T-helper 22 cell (primary cell): ENCODE data around the gene SYDE1.
"Not testable (repeated sequence)": the region's sequence is repeated elsewhere in the genome, so short reads cannot be mapped to it uniquely, and the experiment has no call there.

Experiments used
- DNase-seq: peaks from one replicate; pipeline ENCODE4 v3.0.0-alpha.2; 2020; ENCODE audit warnings: low read depth

Gene SYDE1, protein sequence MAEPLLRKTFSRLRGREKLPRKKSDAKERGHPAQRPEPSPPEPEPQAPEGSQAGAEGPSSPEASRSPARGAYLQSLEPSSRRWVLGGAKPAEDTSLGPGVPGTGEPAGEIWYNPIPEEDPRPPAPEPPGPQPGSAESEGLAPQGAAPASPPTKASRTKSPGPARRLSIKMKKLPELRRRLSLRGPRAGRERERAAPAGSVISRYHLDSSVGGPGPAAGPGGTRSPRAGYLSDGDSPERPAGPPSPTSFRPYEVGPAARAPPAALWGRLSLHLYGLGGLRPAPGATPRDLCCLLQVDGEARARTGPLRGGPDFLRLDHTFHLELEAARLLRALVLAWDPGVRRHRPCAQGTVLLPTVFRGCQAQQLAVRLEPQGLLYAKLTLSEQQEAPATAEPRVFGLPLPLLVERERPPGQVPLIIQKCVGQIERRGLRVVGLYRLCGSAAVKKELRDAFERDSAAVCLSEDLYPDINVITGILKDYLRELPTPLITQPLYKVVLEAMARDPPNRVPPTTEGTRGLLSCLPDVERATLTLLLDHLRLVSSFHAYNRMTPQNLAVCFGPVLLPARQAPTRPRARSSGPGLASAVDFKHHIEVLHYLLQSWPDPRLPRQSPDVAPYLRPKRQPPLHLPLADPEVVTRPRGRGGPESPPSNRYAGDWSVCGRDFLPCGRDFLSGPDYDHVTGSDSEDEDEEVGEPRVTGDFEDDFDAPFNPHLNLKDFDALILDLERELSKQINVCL

DNA sequence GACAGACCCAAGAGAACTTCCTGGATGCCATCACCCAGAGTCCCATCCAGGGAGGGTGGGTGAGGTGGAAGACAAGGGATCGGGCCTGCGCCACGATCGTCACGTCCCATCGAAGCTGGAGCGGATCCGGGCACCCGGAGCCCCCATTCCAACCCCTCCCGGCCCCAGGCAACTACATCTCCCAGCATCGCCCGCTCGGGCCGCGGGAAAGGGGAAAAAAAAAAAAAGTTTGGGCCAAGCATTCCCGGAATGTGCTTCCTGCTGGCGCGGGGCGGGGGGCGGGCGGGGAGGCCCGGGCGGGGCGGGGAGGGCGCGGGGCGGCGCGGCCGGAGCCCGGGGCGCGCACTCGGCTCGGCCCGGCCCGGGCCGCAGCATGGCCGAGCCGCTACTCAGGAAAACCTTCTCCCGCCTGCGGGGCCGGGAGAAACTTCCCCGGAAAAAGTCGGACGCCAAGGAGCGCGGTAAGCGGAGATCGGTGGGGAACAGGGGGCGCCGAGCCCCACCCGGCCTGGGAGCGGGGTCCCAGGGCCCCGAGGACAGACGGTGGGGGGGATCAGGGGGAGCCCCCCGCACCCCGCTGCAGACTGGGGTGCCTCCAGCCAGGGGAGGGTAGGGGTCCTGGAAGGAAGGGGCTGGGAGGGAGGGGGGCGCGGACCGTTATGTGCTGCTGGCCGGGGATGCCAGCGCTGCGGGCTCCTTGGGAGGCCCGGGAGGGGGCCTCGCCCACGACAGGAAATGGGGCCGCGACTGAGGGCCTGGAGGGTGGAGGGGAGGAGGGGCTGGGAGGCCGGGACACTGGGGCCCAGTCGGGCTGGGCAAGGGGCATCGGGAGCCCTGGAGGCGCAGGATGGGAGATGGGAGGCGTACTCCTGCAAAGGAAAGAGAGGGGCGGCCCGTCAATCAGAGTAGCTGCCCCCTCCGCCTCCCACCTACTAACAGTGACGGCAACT lies at the start of gene SYDE1:
Gene SYDE1, plus strand, starts transcription at position 341 of the 950 bp plus-strand sequence. Its CDS starts 33 bp downstream, at position 374.
- DNase-seq, result no peak

DNA sequence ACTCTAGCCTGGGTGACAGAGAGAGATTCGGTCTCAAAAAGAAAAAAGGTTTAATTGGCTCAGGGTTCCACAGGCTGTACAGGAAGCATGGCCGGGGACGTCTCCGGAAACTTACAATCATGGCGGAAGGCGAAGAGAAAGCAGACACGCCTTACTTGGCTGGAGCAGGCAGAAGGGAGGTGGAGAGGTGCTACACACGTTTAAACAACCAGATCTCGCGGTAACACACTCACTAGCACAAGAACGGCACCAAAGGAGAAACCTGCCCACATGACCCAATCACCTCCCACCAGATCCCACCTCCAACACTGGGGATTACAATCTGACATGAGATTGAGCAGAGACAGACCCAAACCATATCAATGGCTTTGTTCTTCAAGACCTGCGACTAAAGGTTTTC lies 45.2 kb upstream of the SYDE1 start:
- no peak for DNase-seq

DNA sequence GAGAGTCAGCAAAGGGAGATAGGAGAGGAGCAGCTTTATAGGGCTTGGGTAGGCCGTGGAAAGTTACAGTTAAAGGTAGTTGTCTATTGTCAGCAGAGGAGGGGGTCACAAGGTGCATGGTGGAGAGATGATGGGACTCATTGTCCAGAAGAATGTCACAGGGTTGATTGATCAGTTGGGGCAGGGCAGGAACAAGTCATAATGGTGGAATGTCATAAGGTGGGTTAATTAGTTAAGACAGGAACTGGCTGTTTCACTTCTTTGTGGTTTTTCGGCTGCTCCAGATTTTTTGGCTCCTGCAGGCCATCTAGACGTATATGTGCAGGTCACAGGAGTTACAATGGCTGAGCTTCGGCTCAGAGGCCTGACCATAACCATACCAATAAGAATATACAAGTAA lies 36.8 kb upstream of the SYDE1 start:
- DNase-seq, result not testable (repeated sequence)

DNA sequence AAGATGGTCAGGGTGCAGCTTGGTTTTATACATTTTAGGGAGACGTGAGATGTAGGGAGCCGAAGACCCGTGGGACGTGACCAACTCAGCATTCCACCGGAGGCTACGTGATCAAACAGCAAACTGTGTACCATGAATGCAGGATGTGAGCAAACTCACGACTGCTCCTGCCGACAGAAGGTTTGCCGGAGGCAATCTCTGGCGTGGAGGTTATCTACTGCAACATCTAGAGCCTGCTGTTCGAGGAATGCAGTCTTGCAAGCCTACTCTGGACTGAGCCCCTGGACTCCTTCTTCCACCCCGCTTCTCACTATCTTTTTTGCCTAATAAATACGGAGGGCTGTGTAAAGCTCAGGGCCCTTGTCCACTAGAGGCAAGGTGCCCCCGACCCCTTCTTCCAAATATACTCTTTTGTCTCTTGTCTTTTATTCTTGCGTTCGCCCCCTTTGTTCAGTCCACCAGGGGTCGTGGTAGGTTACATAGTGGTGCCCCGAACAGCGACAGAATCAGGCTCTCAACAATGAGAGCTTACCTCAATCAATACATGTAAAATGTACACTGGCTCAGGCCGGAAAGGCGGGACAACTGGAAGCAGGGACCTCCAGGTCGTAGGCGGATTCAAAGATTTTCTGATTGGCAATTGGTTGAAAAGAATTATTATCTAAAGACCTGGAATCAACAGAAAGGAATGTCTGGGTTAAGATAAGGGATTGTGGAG lies 34.1 kb upstream of the SYDE1 start:
- DNase-seq, result no peak

DNA sequence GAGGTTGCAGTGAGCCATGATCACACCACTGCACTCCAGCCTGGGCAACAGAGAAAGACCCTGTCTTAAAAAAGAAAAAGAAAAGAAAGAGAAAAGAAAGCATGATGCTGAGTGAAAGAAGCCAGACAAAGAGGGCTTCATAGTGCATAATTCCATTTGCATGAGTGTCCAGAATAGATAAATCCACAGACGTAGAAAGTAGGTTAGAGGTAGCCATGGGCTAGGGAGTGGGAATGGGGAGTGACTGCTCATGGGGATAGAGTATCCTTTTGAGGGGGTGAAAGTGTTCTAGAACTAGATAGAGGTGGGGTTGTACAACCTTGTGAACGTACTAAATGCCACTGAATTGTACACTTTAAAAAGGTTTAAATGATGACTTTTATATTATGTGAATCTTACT lies 32.8 kb upstream of the SYDE1 start:
- no peak for DNase-seq

DNA sequence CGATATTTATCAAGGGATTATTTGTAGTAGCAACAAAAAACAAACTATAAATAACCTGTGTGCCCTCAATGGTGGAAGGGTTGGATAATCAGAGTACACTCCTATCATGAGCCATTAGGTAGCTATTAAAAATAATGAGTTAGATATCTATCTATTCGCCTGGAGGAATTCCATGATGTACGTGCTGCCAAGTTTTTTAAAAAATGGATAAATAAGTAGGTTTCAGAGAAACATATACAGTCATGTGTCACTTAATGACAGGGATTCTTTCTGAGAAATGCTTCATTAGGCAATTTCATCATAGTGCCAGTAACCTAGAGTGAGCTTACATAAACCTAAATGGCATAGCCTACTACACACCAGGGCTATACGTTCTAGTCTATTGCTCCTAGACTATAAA lies 31.4 kb upstream of the SYDE1 start:
- no peak for DNase-seq

DNA sequence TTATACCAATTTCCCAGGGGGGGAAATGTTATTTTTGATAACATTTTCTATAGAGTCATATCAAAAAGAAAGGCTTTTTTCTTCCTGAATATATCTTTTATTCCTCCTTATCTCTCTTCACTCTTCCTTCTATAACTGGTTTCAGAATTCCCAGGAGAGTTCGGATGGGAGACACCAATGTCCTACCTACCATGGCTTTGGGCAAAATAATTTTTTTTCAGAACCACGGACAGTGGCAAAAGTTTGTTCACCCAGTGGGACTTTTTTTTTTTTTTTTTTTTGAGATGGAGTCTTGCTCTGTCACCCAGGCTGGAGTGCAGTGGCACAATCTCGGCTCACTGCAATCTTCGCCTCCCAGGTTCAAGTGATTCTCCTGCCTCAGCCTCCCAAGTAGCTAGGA lies 27.2 kb upstream of the SYDE1 start:
- not testable (repeated sequence) for DNase-seq

DNA sequence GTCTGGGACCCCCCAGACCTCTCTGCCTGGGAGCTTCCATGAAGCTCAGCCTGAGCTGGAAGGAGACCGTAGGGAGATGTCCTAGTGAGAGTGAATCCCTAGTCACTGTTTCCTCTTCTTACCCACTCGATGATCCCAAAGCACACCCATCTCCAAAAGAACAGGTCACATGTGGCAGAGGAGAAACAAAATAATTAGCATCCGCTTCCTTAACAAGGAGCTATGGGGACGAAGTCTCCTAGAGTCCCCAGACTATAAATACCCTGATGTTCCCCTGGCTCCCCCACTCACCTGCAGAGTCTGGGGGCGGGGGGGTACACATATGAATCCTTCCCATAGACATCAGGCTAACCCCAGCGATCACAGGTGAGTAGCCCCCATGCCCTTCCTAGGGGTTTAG lies 25.3 kb upstream of the SYDE1 start, which contains the start of gene OR1I1:
Gene OR1I1, plus strand, starts transcription at position 301 of the 400 bp plus-strand sequence. CDS start 4,855 bp downstream, outside the sequence.
- DNase-seq, result no peak

DNA sequence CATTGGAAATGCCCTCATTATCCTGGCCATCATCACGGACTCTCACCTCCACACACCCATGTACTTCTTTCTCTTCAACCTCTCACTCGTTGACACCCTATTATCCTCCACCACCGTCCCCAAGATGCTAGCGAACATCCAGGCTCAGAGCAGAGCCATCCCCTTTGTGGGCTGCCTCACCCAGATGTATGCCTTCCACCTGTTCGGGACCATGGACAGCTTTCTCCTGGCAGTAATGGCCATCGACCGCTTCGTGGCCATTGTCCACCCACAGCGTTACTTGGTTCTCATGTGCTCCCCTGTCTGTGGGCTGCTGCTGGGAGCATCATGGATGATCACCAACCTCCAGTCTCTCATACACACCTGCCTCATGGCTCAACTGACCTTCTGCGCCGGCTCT lies 20.0 kb upstream of the SYDE1 start:
- DNase-seq, result no peak

DNA sequence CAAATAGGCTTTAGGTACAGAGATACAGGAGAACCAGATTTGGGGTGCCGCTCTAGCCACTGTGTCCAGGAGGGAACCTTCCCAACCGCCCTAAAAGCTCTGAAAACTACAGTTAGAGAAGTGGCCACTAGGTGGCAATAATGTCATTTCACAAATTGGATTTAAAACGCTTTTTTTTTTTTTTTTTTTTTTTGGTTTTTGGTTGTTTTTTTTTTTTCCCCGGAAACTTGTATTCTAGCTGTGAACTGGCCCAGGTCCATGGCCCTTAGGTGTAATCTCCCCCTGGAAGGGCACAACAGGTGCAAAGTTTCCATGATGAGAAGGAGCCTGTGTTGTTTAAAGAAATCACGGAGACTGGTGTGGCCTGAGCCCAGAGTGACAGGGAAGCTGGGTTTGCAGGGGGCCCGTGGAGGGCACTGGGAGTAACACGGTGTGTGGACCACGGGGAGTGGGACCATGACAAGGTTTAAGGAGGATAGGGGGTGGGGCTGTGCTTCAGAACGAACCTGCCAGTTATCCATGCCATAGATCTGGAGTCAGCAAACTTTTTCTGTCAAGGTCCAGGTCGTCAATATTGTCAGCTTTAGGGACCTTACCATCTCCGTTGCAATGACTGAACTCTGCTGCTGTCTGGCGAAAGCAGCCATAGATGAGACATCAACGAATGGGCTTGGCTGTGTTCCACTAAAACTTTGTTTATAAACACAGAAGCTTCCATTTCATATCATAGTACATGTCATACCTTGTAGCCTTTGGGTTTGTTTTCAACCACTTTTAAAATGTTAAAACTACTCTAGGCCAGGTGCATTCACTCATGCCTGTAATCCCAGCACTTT lies 15.1 kb upstream of the SYDE1 start:
- DNase-seq, result no peak

DNA sequence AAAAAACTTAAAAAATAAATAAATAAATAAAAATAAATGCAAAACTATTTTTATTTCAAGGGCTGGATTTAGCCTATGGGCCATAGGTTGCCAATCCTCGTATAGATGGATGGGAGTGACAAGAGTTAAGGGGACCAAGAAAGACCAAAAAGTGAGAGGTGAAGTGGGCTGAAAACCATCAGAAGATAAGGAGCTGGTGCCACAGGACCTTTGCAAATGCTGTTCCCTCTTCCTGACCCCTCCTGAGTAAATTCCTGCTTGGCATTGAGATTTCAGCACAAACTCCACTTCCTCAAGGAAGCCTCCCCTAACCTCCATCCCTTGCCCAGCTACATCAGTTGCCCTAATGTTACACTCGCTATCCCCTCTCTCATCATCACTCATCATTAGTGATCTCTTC lies 14.2 kb upstream of the SYDE1 start:
- no peak for DNase-seq

DNA sequence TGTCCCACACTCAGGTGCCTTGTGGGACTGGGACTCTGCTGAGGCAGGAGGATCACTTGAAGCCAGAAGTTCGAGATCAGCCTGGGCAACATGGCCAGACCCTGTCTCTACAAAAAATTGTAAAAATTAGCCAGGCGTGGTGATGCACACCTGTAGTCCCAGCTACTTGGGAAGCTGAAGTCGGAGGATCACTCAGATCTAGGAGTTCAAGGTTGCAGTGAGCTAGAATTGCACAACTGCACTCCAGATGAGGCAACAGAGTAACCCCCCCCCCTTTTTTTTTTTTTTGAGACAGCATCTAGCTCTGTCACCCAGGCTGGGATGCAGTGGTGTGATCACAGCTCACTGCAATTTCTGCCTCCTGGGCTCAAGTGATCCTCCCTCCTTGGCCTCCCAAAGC lies 11.0 kb upstream of the SYDE1 start:
- no peak for DNase-seq

DNA sequence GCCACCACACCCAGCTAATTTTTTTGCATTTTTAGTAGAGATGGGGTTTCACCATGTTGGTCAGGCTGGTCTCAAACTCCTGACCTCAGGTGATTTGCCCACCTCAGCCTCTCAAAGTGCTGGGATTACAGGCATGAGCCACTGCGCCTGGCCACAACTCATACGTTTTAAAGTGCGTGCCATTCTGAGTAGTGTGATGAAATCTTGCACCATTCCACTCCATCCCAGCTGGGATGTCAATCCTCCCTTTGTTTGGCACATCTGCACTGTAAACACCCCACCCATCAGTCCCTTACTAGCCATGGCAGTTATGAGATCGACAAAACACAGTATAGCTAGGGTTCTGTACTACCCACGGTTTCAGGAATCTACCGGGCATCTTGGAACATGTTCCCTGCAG lies 9.2 kb upstream of the SYDE1 start:
- not testable (repeated sequence) for DNase-seq

DNA sequence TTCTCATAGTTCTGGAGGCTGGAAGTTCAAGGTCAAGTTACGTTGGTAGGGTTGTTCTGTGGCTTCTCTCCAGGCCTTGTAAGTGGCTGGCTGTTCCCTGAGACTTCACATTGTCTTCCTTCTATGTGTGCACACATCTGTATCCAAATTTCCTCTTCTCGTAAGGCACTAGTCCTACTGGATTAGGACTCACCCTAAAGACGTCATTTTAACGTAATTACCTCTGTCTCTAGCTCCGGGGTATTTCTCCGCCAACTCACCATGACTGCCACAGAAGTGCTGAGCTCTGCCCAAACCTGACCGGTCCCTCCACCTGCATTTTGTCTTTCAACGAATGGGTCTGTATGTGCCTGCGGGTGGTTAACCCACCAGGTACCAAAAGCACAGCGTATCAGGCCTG lies 8.7 kb upstream of the SYDE1 start:
- no peak for DNase-seq

DNA sequence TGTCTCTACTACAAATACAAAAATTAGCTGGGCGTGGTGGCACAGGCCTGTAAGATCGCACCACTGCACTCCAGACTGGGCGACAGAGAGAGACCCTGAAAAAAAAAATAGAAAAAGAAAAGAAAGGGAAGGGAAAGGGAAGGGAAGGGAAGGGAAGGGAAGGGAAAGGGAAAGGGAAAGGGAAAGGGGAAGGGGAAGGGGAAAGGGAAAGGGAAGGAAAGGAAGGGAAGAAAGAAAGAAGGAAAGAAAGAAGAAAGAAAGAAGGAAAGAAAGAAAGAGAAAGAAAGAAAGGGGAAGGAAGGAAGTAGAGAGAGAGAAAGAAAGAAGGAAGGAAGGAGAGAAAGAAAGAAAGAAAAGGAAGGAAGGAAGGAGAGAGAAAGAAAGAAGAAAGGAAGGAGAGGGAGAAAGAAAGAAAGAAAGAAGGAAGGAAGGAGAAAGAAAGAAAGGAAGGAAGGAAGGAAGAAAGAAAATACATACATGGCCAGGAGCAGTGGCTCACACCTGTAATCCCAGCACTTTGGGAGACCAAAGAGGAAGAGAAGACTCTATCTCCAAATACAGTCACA lies 8.1 kb upstream of the SYDE1 start:
- no peak for DNase-seq

DNA sequence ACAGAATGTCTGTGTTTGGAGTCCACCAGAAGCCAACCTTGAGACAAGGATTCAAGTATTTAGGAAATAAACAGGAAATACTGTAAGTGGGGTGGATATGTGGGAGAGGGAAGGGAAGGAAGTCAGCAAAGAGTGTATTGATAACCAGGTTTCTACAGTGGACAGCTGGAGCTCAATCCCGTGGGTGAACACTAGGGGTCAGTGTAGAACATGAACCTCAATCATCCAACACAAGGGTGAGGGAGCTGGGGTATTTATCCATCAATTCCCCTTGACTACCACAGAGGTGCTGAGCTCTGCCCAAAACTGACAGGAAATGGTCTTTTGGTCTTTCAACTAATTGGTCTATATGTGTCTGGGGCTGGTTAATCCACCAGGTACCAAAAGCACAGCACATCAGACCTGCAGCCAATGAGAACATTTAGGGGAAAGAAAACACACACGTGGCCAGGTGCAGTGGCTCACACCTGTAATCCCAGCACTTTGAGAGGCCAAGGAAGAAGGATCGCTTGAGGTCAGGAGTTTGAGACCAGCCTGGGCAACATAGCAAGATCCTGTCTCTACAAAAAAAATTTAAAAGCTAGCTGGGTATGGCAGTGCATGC lies 5.6 kb upstream of the SYDE1 start:
- no peak for DNase-seq

DNA sequence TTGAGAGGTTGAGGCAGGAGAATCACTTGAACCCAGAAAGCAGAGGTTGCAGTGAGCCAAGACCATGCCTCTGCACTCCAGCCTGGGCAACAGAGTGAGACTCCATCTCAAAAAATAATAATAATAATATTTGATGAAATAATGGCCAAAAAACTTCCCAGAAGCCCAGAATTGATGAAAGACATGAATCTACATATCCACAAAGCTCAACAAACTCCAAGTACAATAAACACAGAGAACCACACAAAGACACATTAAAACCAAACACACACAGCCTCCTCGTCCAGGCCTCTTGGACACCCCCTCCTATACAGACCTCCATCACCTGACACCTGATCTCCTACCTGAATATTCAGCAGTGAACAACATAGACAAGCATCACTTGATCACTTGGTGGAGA lies 3.2 kb upstream of the SYDE1 start:
- DNase-seq, result no peak

DNA sequence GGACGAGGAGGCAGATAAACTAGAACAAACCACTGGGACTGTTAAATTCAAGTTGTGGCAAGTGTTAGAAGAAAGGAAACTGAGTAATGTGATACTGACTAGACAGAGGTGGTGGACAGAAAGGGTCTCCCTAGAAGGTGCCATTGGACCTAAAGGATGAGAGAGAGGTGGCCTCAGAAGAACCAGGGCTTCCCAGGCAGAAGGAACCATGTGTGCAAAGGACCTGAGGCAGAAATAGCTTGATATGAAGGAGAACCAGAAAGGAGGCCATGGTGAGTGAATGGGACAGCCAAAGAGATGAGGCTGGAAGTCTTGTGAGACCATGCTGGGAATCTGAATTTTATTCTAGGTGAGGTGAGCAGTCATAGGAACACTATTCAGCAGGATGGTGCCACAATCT lies 2.8 kb upstream of the SYDE1 start:
- no peak for DNase-seq

DNA sequence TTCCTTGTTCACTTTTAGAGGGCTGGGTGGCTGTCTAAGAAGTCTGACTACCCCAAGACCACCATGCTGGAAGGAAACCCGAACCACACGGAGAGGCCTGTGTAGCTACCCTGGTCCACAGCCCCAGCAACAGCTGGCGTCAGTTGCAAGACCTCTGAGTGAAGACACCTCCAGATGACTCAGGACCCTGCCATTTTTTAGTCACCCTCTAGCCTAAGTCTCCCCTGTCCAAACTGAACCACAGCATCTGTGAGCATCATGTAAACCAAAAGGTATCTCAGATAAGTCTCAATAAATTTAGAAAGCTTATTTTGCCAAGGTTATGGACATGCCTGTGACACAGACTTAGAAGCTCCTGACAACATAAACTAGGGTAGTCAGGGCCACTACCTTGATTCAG lies 2.2 kb upstream of the SYDE1 start:
- DNase-seq, result no peak
